Activated CD8-positive, alpha-beta memory T cell treated with anti-CD3 and anti-CD28 coated beads for 24 hours (primary cell): Measurements from ENCODE around the gene SULT2B1.

Experiments used
- DNase-seq: peaks from one replicate; pipeline ENCODE4 v3.0.0-alpha.2; 2020

The SULT2B1 gene

DNA sequence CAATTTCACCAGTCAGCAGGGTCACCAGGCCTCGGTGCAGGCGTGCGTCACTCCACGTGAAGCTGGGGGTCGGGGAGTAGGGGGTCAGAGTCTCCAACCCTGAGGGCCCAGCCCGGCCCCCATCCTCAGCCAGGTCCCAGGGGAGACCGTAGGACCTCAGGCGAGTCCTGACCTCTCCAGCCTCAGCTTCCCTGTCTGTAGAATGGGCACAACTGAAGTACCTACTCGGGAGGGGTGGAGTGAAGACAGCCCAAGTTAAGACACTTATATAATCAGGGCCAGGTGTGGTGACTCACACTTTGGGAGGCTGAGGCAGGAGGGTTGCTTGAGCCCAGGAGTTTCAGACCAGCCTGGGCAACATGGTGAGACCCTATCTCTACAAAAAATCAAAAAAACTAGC lies 51.9 kb downstream of the SULT2B1 start:
- DNase-seq, result no peak

DNA sequence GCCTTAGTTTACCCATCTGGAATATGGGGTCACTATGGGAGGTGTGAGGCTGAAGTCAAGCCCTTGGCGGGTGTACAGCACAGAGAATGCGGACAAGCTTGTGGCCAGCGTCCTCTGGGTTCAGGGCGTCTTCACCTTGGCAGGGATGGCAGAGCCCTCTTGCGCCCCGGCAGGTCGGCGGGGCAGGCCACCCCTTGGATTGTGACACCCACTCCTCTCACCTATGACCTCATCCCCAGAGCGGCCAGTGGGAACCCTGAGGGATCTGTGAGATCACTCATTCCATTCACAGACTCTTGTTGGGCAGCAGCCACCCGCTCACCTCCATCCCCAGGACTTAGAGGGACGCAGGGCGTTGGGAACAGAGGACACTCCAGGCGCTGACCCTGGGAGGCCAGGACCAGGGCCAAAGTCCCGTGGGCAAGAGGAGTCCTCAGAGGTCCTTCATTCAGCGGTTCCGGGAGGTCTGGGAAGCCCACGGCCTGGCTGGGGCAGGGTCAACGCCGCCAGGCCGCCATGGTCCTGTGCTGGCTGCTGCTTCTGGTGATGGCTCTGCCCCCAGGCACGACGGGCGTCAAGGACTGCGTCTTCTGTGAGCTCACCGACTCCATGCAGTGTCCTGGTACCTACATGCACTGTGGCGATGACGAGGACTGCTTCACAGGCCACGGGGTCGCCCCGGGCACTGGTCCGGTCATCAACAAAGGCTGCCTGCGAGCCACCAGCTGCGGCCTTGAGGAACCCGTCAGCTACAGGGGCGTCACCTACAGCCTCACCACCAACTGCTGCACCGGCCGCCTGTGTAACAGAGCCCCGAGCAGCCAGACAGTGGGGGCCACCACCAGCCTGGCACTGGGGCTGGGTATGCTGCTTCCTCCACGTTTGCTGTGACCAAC lies 54.7 kb downstream of the SULT2B1 start, which contains the start of gene SPACA4:
Gene SPACA4 (plus strand): TSS at position 280 of the 896 bp plus-strand sequence. CDS start 237 bp downstream, at position 517.
- no peak for DNase-seq

- DNase-seq, result no peak
Observed at GRCh38 chr19:48607359-48607755, 55.4 kb downstream of the SULT2B1 start.

GRCh38 chr19:48608798-48609263 lies 56.9 kb downstream of the SULT2B1 start:
- DNase-seq, result peak; percentile 71

DNA sequence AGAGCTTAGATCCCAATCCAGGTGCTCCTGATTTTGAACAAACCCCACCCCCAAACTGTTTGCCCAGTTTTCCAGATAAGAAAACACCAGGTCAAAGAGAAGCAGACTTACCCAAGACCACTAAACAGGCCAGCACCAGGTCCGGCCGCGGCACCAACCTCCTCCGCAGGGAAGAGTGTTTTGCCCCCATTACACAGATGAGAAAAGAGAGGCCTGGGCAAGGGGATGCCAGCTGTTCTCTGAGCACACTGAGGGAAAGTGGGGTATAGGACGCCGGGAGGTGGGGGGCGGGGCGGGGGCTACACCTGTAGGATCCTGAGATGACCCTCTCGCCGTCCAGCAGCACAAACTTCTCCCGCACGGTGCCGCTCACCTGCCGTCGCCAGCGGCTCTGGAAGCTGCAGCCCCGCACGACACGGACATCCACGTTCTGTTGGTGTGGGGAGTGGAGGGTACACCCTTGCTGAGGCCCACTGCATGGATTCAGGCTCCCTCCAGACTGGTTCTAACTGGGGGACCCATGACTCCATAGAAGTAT lies 57.7 kb downstream of the SULT2B1 start:
- DNase-seq, result no peak

DNA sequence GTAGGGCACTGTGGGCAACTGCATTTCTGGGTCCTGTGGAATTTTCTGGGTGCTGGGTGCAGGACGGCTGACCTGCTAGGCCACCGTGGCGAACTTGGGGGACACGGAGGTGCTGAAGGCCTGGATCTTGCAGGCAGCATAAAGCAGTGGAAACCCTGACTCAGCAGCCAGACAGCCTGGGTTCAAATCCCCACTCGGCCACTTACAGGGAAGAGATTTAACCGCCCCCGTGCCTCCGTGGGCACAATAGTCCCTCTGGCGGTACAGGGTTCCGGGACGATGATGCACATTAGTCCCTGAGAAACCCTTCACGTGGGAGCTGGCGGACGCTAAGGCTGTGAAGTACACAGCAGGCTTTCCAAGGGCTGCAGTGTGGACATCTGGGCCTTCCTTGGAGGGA lies 59.9 kb downstream of the SULT2B1 start:
- DNase-seq, result no peak

DNA sequence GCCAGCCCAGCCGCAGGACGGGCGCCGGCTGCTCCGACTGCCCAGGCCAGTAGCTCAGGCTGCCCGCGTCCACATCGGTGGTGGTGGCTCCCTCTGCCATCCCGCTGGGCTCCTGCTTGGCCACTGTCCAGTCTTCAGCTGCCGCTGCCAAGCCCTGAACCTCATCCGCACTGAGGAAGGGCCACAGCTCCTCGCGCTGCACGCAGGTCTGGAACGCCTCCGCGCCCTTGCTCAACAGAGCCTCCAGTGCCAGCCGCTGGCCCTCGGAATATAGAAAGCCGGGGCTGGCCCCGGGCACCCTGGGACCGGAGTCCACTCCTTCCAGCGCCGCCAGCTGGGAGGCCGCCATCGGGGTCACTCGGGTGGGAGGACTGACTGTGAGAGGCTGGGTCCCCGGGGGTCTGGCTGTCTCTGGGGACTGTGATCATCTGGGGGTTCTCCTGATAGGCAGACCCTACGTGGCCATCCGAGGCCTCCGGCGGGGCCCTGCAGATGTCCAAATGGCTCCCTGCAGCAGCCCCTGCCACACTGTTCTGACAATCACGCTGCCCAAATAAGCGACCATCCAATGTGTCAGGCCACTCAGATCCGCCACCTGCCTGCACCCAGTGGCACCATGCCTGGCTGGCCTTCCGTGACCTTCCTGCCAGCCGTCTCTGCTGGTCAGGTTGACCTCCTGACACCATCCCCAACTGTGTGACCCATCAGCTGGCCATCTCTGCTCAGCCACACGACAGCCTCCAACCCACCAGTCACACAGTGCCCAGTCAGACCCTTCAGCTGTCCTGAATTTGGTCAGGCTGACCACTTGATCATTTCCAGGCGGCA lies 61.3 kb downstream of the SULT2B1 start:
- DNase-seq, result peak; percentile 68

DNA sequence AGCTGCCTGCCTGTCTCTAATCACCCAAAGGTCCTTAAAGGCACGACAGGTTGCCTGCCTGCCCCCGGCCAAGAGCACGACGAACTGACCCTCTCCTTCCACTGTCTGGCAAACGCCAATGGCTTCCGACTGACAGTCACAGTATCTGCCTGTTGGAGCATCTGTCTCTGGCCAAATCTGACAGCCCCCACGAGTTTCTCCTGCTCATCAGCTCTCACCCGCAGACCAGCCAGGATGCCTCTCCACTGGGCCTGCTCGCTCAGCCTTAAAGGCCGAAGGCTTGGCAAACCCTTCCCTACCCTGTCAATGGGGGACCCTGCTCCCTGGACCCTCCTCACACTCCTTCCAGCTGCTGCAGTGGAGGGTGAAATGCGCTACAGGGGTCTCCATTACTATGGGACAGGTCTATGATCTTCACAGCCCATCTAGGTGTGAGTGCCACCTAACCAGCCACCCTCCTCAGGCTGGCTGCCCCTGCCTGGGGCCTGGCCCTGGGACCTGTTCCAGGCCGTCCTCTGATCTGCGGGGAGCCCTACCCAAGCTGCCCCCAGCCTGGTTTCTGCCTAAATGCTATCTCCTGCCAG lies 62.0 kb downstream of the SULT2B1 start:
- peak; percentile 76 for DNase-seq

DNA sequence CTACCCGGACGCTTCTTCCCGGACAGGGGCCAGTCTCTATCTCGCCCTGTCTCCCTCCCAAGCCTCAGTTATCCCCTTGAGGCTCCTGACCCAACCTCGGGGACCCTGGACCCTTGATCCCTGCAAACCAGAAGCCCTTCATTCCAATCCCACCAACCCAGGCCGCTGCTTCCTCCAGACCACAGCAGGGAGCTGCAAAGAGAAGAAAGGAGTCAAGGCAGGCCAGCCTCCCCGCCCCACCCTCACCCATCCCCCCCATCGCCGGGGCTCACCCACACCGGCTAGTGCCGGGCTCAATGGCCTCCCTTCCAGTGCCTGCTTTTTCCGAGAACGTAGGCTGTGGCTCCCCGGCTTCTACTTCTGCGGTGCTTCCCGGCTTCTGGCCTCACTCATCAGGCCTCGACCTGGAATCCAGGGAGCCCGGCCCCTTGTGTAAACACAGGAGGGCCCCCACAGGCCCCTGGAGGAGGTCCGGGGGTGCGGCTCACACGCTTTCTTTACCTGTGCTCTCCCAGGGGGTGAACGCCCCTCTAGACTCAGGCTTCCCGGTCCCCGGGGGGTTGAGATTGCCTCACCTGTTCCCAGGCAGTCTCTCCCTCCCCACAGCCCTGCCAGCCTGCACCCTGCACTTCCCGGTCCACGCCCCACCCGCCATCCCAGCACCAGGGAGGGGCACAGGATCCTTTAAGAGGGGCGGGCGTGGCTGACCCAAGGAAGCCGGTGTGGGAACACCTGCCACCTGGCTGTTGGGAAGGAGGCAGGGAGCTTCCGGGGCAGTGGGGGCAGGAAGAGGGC lies 62.7 kb downstream of the SULT2B1 start, which contains the start of gene FAM83E:
Gene FAM83E (minus strand): TSS at position 641 of the 795 bp plus-strand sequence. CDS start 1,704 bp downstream, outside the sequence.
- DNase-seq, result no peak

- DNase-seq, result no peak
Observed at GRCh38 chr19:48615231-48616040, 63.5 kb downstream of the SULT2B1 start.

DNA sequence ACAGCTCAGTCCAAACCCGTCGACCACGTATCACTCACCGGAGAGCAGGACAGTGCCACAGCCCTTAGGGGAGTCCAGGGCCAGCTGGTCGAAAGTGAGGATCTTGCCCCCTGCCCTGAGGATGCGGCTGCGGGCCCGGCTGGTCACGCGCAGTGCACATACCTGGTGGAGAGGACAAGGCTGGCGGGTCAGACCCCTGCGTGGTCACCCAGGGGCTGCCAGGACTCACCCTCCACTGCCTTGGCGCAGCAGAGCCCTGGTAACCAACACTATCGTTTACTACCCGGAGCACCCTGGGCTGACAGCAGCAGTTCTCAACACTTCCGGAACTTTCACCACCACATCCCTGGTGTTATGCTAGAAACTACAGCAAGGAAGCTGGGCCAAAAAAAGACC lies 64.1 kb downstream of the SULT2B1 start:
- no peak for DNase-seq

- DNase-seq, result no peak
Observed at GRCh38 chr19:48616491-48617056, 64.6 kb downstream of the SULT2B1 start.

- no peak for DNase-seq
Observed at GRCh38 chr19:48617146-48617937, 65.4 kb downstream of the SULT2B1 start.

- DNase-seq, result no peak
Observed at GRCh38 chr19:48618278-48618915, 66.4 kb downstream of the SULT2B1 start.

GRCh38 chr19:48618916-48619691 lies 67.1 kb downstream of the SULT2B1 start, which contains the start of the genes RPL18 and SPHK2:
RPL18 (minus strand) TSS chr19:48619178; CDS start chr19:48619143, 35 bp downstream.
SPHK2 (plus strand) TSS chr19:48619506; CDS start chr19:48620515, 1,009 bp downstream.
- peak; percentile 97 for DNase-seq

DNA sequence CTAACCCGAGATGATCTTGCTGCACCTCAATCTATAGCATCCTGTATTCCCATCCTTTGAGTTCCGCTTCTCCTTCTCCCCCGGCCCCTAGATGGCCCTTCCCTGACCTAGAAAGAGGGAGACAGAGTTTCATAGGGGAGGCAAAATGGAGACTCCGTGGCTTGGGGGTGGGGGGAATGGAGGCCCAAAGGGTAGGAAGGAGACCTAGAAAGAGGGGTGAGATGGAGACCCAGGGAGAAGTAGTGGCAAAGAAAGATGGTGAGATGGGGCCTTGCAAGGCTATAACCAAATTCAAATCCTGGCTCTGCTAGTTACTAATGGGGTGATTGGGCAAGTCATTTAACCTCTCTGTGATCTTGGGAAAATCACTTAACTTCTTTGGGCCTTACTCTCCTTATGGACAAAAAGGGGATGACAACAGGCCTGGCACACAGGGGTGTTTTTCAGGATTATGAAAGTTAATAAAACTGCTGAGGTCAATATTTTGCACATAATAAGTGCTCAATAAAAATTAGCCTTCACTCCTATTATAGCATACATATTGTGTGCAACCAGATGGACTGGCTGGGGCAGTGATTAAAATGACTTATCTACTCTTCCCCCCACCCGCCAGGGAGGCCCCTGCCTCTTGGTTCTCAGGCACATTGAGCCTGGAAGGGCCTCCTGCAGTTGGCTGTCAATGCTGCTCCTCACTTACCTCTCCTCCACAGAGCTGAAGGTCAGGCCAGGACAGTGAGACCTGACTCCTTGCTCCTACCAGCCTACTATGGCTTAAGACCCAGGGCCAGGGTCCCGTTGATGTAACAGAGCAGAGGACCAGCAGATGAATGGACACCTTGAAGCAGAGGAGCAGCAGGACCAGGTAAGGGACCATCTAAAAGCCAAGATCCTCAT lies 68.0 kb downstream of the SULT2B1 start:
- DNase-seq, result no peak

- DNase-seq, result no peak
Observed at GRCh38 chr19:48623556-48624066, 71.6 kb downstream of the SULT2B1 start.
